Fibroblast of lung (primary cell): ENCODE measurements around the gene SVEP1. TPM values are rescaled to one million over a fixed set of nuclear protein-coding genes. Genes with fewer than 3 reads are reported as not detected.
A peak's percentile ranks its signal among the peaks of the same experiment; 100 is the strongest.
"Not testable (repeated sequence)": the region's sequence is repeated elsewhere in the genome, so short reads cannot be mapped to it uniquely, and the experiment has no call there.

Experiments
- DNase-seq, 2 donors: peaks; one replicate each; pipeline versions ENCODE4 v3.0.0 to v3.0.0-alpha.2; 2010; ENCODE audit warnings: low read depth in 2 of 2
- H2AFZ ChIP-seq: 2 replicates; pipeline ENCODE4 v1.5.1; 2012; ENCODE audit warnings: low read length, control low read depth, inconsistent platforms
- H3K27ac ChIP-seq: 2 replicates; pipeline ENCODE4 v1.5.1; 2011; ENCODE audit warnings: low read length, control low read depth; ENCODE audit not compliant: insufficient read depth
- H3K27me3 ChIP-seq: 2 replicates; pipeline ENCODE4 v1.5.1; 2011; ENCODE audit warnings: mild to moderate bottlenecking, low read length; ENCODE audit not compliant: control insufficient read depth, insufficient read depth
- H3K36me3 ChIP-seq: 2 replicates; pipeline ENCODE4 v1.5.1; 2011; ENCODE audit warnings: low read length; ENCODE audit not compliant: control insufficient read depth, insufficient read depth
- H3K4me1 ChIP-seq: 2 replicates; pipeline ENCODE4 v1.5.1; 2011; ENCODE audit warnings: low read length; ENCODE audit not compliant: control insufficient read depth, insufficient read depth; ENCODE audit errors: extremely low read depth
- H3K4me2 ChIP-seq: 2 replicates; pipeline ENCODE4 v1.5.1; 2011; ENCODE audit warnings: low read length, control low read depth; ENCODE audit not compliant: insufficient read depth; ENCODE audit errors: extremely low read depth
- H3K4me3 ChIP-seq, 4 experiments: fragments of 200-600 bp in 1 of 4; sonication (generic) in 1 of 4; replicated peaks in 1 of 4; 2 replicates each; pipeline ENCODE4 v1.5.1; 2011 to 2016; ENCODE audit warnings: low read length in 4 of 4, low read depth in 3 of 4, mild to moderate bottlenecking in 3 of 4, control low read depth in 2 of 4, inconsistent platforms in 1 of 4, mixed read lengths in 1 of 4; ENCODE audit not compliant: insufficient read depth in 1 of 4; ENCODE audit errors: control extremely low read depth in 1 of 4
- H3K79me2 ChIP-seq: 2 replicates; pipeline ENCODE4 v1.5.1; 2012; ENCODE audit warnings: mild to moderate bottlenecking, low read length, inconsistent platforms; ENCODE audit not compliant: control insufficient read depth, insufficient read depth
- H3K9ac ChIP-seq: 2 replicates; pipeline ENCODE4 v1.5.1; 2011; ENCODE audit warnings: mild to moderate bottlenecking, low read length, control low read depth; ENCODE audit not compliant: insufficient read depth
- H3K9me3 ChIP-seq: 2 replicates; pipeline ENCODE4 v1.5.1; 2012; ENCODE audit warnings: low read depth, low read length; ENCODE audit not compliant: control insufficient read depth, insufficient read depth
- H4K20me1 ChIP-seq: 2 replicates; pipeline ENCODE4 v1.5.1; 2011; ENCODE audit warnings: low read length; ENCODE audit not compliant: control insufficient read depth, insufficient read depth; ENCODE audit errors: extremely low read depth
- EZH2 ChIP-seq: IDR thresholded peaks from 2 replicates; pipeline ENCODE4 v1.5.1; 2012; ENCODE audit warnings: low read length, control low read depth, mild to moderate bottlenecking; ENCODE audit errors: missing control alignments
- polyA plus RNA-seq, 2 donors: library from polyadenylated mRNA; depleted of rRNA in 1 of 2; stranded (reverse) in 1 of 2; unstranded in 1 of 2; fragments of >200 nt; gene quantifications; 2 replicates each; pipeline ENCODE4 v1.2.1, GENCODE V29; 2011 to 2012; ENCODE audit warnings: missing spikeins in 1 of 2
- total RNA-seq: library from RNA; depleted of rRNA; stranded (reverse); fragments of >200 nt; gene quantifications from 2 replicates; pipeline ENCODE4 v1.2.1, GENCODE V29; 2014
- TF ChIP-seq, protein P1 (sequence below), 2 donors: IDR thresholded peaks in 1 of 2; conservative IDR thresholded peaks in 1 of 2; 1 replicate in 1 of 2; 2 replicates in 1 of 2; pipeline ENCODE4 v1.5.1; 2011 to 2012; ENCODE audit warnings: low read length in 2 of 2, control low read depth in 1 of 2, inconsistent platforms in 1 of 2, low read depth in 1 of 2, mild to moderate bottlenecking in 1 of 2

Gene SVEP1
- total and polyA plus RNA-seq, 2 donors (not counting 1 experiment from before 2014, with no cell fraction given), result 46.3 to 96.9 TPM

DNA sequence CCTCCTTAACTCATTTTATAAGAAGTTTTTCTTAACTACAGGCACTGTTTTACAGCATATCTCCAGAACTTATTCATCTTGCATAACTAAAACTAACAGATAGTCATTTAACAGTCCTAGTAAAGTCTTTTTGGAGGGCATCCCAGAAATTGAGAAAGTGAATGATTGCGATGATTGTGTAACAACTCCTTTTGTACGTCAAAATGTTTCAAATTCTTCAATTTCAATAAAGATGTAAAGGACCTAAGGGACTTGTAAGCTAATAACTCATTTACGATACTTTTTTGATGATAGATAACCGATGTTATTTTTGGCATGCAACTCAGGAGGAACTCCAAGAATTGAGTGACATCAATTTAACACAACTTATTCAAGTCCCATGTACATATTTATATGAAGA lies 42.7 kb downstream of the SVEP1 start:
- Histone ChIP-seq H3K79me2 (no peaks in the 10 kb centered on the region), H3K4me2 (no peak overlapping the region), H2AFZ (no peak overlapping the region)

DNA sequence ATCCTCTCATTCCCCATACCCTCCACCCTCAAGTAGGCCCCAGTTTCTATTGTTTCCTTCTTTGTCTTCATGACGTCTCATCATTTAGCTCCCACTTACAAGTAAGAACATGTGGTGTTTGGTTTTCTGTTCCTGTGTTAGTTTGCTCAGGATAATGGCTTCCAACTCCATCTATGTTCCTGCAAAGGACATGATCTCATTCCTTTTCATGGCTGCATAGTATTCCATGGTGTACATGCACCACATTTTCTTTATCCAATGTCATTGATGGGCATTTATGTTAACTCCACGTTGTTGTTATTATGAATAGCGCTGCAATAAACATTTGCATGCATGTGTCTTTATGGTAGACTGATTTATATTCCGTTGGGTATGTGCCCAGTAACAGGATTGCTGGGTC lies 45.4 kb downstream of the SVEP1 start:
- H3K9me3 ChIP-seq, H3K9ac ChIP-seq, H3K4me3 ChIP-seq, H3K36me3 ChIP-seq, H3K4me2 ChIP-seq, H3K27me3 ChIP-seq, H3K27ac ChIP-seq, DNase-seq, H2AFZ ChIP-seq, H3K79me2 ChIP-seq, H4K20me1 ChIP-seq: not testable (repeated sequence)
- H3K4me1 ChIP-seq, result peaks cover 15% of the 10 kb centered on the region

More for the DNA sequence above, 42.7 kb downstream of the SVEP1 start:
- Histone ChIP-seq H3K4me1 (peaks cover 16% of the 10 kb centered on the region), H3K9ac (no peak overlapping the region), H3K36me3 (no peaks in the 10 kb centered on the region), H3K27ac (no peak overlapping the region), H3K4me3 (no peak overlapping the region), H3K27me3 (no peaks in the 10 kb centered on the region), H3K9me3 (no peaks in the 10 kb centered on the region), H4K20me1 (no peaks in the 10 kb centered on the region)
- peak; percentile 73 to 95 for DNase-seq
- TF ChIP-seq, protein P1, sequence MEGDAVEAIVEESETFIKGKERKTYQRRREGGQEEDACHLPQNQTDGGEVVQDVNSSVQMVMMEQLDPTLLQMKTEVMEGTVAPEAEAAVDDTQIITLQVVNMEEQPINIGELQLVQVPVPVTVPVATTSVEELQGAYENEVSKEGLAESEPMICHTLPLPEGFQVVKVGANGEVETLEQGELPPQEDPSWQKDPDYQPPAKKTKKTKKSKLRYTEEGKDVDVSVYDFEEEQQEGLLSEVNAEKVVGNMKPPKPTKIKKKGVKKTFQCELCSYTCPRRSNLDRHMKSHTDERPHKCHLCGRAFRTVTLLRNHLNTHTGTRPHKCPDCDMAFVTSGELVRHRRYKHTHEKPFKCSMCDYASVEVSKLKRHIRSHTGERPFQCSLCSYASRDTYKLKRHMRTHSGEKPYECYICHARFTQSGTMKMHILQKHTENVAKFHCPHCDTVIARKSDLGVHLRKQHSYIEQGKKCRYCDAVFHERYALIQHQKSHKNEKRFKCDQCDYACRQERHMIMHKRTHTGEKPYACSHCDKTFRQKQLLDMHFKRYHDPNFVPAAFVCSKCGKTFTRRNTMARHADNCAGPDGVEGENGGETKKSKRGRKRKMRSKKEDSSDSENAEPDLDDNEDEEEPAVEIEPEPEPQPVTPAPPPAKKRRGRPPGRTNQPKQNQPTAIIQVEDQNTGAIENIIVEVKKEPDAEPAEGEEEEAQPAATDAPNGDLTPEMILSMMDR (conservative IDR thresholded peaks at IDR 0.05 in 1 of 2, IDR thresholded peaks at IDR 0.05 in 1 of 2; ENCODE audit: low read depth in 1 of 2, low read length in 2 of 2), result no peak
- no peak for TF ChIP-seq EZH2

DNA sequence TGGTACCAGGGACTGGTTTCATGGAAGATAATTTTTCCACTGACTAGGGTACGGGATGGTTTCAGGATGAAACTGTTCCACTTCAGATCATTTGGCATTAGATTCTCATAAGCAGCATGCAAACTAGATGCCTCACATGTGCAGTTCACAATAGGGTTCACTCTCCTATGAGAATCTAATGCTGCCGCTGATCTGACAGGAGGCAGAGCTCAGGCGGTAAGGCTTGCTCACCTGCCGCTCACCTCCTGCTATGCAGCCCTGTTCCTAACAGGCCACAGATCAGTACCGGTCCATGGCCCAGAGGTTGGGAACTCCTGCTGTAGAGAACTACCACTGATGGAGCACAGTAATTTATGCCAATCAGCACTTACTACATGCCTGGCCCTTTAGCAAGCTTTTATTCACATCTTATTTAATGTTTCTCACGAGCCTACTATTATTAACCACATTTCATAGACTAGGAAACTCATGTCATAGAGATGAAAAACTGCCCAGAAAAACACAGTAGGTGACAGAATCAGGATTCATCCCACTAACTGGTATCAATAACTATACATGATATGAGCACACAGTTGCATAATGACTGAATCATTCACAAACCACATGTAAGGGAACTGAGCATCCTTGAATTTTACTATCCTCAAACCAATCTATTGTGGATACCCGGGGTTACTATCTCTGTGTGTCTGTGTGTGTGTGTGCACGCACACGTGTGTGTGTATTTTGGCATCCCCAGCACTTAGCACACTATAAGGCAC lies 46.5 kb downstream of the SVEP1 start:
- no peak for DNase-seq
- Histone ChIP-seq H4K20me1 (no peaks in the 10 kb centered on the region), H2AFZ (no peak overlapping the region), H3K9me3 (no peaks in the 10 kb centered on the region), H3K27ac (no peak overlapping the region), H3K79me2 (no peaks in the 10 kb centered on the region), H3K36me3 (no peaks in the 10 kb centered on the region), H3K4me1 (peaks cover 7% of the 10 kb centered on the region), H3K9ac (no peak overlapping the region), H3K4me2 (no peak overlapping the region), H3K27me3 (no peaks in the 10 kb centered on the region), H3K4me3 (no peak overlapping the region)
- TF ChIP-seq, protein P1 (conservative IDR thresholded peaks at IDR 0.05 in 1 of 2, IDR thresholded peaks at IDR 0.05 in 1 of 2; ENCODE audit: low read depth in 1 of 2, low read length in 2 of 2), result no peak
- no peak for TF ChIP-seq EZH2
